ENCODE data around the gene NOC4L. TPM values are rescaled to one million over a fixed set of nuclear protein-coding genes. Genes with fewer than 3 reads are reported as not detected.

NOC4L gene
- polyA plus RNA-seq, 3 donors = 7.3 to 18.0 (median 17.9) TPM

GRCh38 chr12:132158677-132159554 lies 14.7 kb downstream of the NOC4L start:
- intact Hi-C loops (cut with micrococcal nuclease) = no loop called here
- no peak overlapping the region for H3K4me3 ChIP-seq (replicated peaks in 1 of 3; ENCODE audit: low read depth in 2 of 3, low read length in 3 of 3)
- no peak for DNase-seq
- no peak overlapping the region for H3K9ac ChIP-seq (ENCODE audit: insufficient read depth, low read length, poor library complexity, severe bottlenecking)
- TF ChIP-seq CTCF (IDR thresholded peaks at IDR 0.05) = no peak
- H3K27ac ChIP-seq (ENCODE audit: low read depth in 1 of 2, low read length in 2 of 2) = no peak overlapping the region
- H3K9me3 ChIP-seq (replicated peaks in 1 of 2; ENCODE audit: control insufficient read depth in 1 of 2, insufficient read depth in 1 of 2, low read length in 2 of 2) = peaks cover 0 to 8% of the 10 kb centered on the region in 2 donors
- no peaks in the 10 kb centered on the region for H3K27me3 ChIP-seq (ENCODE audit: control insufficient read depth in 2 of 2, insufficient read depth in 2 of 2, low read length in 2 of 2)
- H3K4me3 Mint-ChIP-seq = no peak overlapping the region
- H3K27ac Mint-ChIP-seq = no peak overlapping the region
- 92% methylated on average over 34 of the region's 37 CpGs for WGBS (ENCODE audit: insufficient coverage)
- H3K36me3 ChIP-seq (replicated peaks in 1 of 2; ENCODE audit: control insufficient read depth in 1 of 2, insufficient read depth in 2 of 2, low read length in 2 of 2) = peaks cover 0 to 27% of the 10 kb centered on the region in 2 donors
- H3K4me2 ChIP-seq (replicated peaks; ENCODE audit: extremely low read depth, low read length, poor library complexity, severe bottlenecking) = no peak overlapping the region
- peaks cover 22% of the 10 kb centered on the region for H3K4me1 Mint-ChIP-seq
- H4K20me1 ChIP-seq (ENCODE audit: insufficient read depth, low read length) = no peaks in the 10 kb centered on the region
- H3K4me1 ChIP-seq (ENCODE audit: control insufficient read depth in 1 of 2, insufficient read depth in 2 of 2, low read length in 2 of 2) = peaks cover 22 to 26% of the 10 kb centered on the region in 2 donors
- H3K79me2 ChIP-seq (ENCODE audit: insufficient read depth, low read length) = no peaks in the 10 kb centered on the region
- no peak overlapping the region for H2AFZ ChIP-seq (ENCODE audit: insufficient read depth, low read depth, low read length, poor library complexity, severe bottlenecking)
- no peaks in the 10 kb centered on the region for H3K36me3 Mint-ChIP-seq
- H3K27me3 Mint-ChIP-seq (ENCODE audit: low read depth in 3 of 3) = peaks cover 7 to 10% (median 8%) of the 10 kb centered on the region in 3 donors
- H3K9me3 Mint-ChIP-seq = peaks cover 0 to 14% (median 6%) of the 10 kb centered on the region in 7 donors

GRCh38 chr12:132159555-132160003 lies 15.3 kb downstream of the NOC4L start:
- no peak for TF ChIP-seq CTCF (IDR thresholded peaks at IDR 0.05)
- Histone ChIP-seq H3K27me3 (ENCODE audit: control insufficient read depth in 2 of 2, insufficient read depth in 2 of 2, low read length in 2 of 2) (no peaks in the 10 kb centered on the region), H3K79me2 (ENCODE audit: insufficient read depth, low read length) (no peaks in the 10 kb centered on the region), H3K27ac (ENCODE audit: low read depth in 1 of 2, low read length in 2 of 2) (no peak overlapping the region), H3K9me3 (replicated peaks in 1 of 2; ENCODE audit: control insufficient read depth in 1 of 2, insufficient read depth in 1 of 2, low read length in 2 of 2) (peaks cover 0 to 8% of the 10 kb centered on the region in 2 donors), H3K4me2 (replicated peaks; ENCODE audit: extremely low read depth, low read length, poor library complexity, severe bottlenecking) (no peak overlapping the region), H3K9ac (ENCODE audit: insufficient read depth, low read length, poor library complexity, severe bottlenecking) (no peak overlapping the region), H3K36me3 (replicated peaks in 1 of 2; ENCODE audit: control insufficient read depth in 1 of 2, insufficient read depth in 2 of 2, low read length in 2 of 2) (peaks cover 0 to 27% of the 10 kb centered on the region in 2 donors), H4K20me1 (ENCODE audit: insufficient read depth, low read length) (no peaks in the 10 kb centered on the region), H3K4me3 (replicated peaks in 1 of 3; ENCODE audit: low read depth in 2 of 3, low read length in 3 of 3) (no peak overlapping the region), H3K4me1 (ENCODE audit: control insufficient read depth in 1 of 2, insufficient read depth in 2 of 2, low read length in 2 of 2) (peaks cover 19 to 21% of the 10 kb centered on the region in 2 donors), H2AFZ (ENCODE audit: insufficient read depth, low read depth, low read length, poor library complexity, severe bottlenecking) (no peak overlapping the region)
- Mint-ChIP-seq H3K27ac (peak overlapping the region in 1 of 7 donors; percentile 68), H3K27me3 (ENCODE audit: low read depth in 3 of 3) (peaks cover 8 to 14% (median 10%) of the 10 kb centered on the region in 3 donors), H3K4me1 (peaks cover 18% of the 10 kb centered on the region), H3K36me3 (no peaks in the 10 kb centered on the region), H3K9me3 (peaks cover 2 to 16% (median 6%) of the 10 kb centered on the region in 7 donors), H3K4me3 (no peak overlapping the region)
- intact Hi-C loops (cut with micrococcal nuclease) = loop anchor here in 1 of 2 donors (5.0 kb wide), 1 partner anchor 58 kb away; no protein-coding TSS in a partner anchor
- 93% methylated on average over 10 of the region's 14 CpGs for whole genome bisulfite sequencing (ENCODE audit: insufficient coverage)
- no peak for DNase-seq

All from CD14-positive monocyte (primary cell).